ENCODE data around the gene TNFRSF18. TPM values are rescaled to one million over a fixed set of nuclear protein-coding genes. Genes with fewer than 3 reads are reported as not detected.
"Not testable (repeated sequence)": the region's sequence is repeated elsewhere in the genome, so short reads cannot be mapped to it uniquely, and the experiment has no call there.

The TNFRSF18 gene
- total RNA-seq, 1 donor from 2014 or later, result not detected

DNA sequence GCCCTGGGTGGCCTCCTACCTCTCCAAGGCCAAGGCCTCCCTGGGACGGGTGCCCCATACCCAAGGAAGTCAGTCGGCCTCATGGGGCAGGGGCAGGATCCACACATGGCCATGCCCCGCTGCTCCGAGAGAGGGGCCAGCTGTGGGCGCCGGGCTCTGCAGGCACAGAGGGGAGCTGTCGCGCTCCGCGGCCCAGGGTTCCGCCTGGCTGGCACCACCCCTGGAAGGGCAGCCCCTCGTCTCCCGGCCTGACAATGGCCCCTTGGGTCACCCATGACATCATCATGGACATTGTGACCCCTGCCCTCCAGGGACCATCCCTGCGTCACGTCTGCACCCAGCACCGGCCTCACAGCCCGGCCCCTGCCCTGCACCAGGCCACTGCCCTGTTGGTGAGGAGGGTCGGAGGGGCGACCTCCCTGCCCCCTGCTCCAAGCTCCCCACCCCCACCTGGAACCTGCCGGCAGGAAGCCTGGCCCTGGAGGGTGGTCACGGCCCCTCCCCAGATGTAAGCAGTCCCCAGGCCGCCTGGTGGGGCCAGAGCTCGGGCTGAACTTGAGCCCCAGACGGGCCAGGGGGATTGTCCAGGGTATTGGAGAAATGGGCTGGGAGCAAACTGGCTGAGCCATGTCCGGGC is 26.9 kb downstream of the TNFRSF18 start:
- Histone ChIP-seq H3K4me1 (peaks cover 13% of the 10 kb centered on the region), H3K9me3 (replicated peaks) (peaks cover 4% of the 10 kb centered on the region), H3K36me3 (no peaks in the 10 kb centered on the region), H3K4me3 (no peak overlapping the region), H3K27ac (replicated peaks) (no peak overlapping the region), H3K27me3 (ENCODE audit: low read depth) (peaks cover 89% of the 10 kb centered on the region)
- TF ChIP-seq, protein P1, sequence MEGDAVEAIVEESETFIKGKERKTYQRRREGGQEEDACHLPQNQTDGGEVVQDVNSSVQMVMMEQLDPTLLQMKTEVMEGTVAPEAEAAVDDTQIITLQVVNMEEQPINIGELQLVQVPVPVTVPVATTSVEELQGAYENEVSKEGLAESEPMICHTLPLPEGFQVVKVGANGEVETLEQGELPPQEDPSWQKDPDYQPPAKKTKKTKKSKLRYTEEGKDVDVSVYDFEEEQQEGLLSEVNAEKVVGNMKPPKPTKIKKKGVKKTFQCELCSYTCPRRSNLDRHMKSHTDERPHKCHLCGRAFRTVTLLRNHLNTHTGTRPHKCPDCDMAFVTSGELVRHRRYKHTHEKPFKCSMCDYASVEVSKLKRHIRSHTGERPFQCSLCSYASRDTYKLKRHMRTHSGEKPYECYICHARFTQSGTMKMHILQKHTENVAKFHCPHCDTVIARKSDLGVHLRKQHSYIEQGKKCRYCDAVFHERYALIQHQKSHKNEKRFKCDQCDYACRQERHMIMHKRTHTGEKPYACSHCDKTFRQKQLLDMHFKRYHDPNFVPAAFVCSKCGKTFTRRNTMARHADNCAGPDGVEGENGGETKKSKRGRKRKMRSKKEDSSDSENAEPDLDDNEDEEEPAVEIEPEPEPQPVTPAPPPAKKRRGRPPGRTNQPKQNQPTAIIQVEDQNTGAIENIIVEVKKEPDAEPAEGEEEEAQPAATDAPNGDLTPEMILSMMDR (IDR thresholded peaks at IDR 0.05; ENCODE audit: borderline replicate concordance), result no peak
- intact Hi-C loops (cut with micrococcal nuclease), result no loop called here
- DNase-seq, result peak; percentile 9

DNA sequence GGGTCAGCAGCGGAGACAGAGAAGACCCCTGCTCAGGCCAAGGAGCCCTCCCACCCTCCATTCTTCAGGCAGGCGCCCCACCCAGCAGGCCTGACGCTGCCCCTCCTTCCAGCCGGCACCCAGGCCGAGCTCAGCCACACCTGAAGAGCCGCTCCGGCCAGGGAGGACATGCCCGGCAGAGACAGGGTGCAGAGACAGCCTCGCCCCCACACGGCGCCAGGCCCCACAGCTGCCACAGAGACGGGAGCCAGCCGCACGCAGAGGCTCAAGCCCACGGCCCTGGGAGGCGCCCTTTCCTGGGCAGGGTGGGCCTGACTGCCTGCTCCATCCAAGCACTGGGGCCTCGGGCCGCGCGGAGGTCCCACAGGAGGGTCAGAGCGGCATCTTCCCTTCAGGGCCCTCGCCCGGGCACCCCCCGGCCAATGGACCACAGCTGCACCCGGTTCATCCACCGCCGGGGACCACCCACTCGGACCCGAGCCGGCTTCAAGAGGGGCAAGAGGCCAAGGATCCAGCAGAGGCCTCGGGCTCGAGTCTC is 27.5 kb downstream of the TNFRSF18 start:
- no peak overlapping the region for H3K27ac ChIP-seq (replicated peaks)
- H3K36me3 ChIP-seq, result no peaks in the 10 kb centered on the region
- H3K27me3 ChIP-seq (ENCODE audit: low read depth), result peaks cover 95% of the 10 kb centered on the region
- peak; percentile 7 for DNase-seq
- peaks cover 14% of the 10 kb centered on the region for H3K4me1 ChIP-seq
- H3K4me3 ChIP-seq, result no peak overlapping the region
- TF ChIP-seq, protein P1 (IDR thresholded peaks at IDR 0.05; ENCODE audit: borderline replicate concordance), result no peak
- peaks cover 4% of the 10 kb centered on the region for H3K9me3 ChIP-seq (replicated peaks)
- intact Hi-C loops (cut with micrococcal nuclease), result no loop called here

DNA sequence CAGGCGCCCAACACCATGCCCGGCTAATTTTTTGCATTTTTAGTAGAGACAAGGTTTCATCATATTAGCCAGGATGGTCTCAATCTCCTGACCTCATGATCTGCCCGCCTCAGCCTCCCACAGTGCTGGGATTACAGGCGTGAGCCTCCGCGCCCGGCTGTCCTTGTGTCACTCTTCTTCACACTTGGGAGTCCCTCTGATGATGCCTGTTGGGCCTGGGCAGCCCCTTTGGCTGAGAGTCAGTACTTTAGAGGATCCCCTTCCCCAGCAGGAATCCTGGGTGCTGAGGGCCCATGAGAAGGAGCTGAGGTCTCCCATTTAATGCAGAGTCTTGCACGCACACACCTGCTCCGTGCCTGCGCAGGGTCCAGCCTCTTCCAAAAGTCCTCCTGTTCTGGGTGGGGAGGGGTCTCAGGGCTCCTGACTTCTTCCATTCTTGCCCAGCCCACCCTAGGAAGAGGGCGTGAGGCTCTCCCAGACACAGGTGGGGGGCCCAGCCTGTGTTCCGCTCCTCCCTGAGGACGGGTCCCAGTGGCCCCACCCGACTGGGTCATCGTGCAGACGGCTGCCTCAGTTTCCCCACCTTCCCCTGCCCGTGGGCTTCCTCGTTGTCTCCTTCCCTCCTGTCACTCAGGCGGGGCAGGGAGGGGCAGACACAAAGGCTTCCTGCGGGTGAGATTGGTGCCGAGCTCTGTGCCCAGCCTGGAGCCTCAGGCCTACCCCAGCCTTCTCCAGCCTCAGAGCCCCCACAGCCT is 28.8 kb downstream of the TNFRSF18 start:
- no peak for DNase-seq

DNA sequence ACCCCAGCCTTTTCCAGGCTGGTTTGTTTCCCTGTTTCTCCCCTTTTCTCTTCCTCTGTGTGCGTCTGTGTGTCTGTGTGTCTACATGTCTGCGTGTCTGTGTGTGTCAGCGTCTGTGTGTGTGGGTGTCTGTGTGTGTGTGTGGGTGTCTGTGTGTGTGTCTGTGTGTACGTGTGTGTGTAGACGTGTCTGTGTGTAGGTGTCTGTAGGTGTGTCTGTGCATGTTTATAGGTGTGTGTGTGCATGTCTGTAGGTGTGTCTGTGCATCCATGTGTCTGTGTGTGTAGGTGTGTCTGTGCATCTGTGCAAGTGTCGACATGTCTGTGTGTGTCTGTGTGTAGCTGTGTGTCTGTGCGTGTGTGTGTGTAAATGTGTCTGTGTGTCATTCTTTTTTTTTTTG is 29.5 kb downstream of the TNFRSF18 start:
- intact Hi-C loops (cut with micrococcal nuclease), result no loop called here
- H3K4me1 ChIP-seq, result peaks cover 7% of the 10 kb centered on the region
- TF ChIP-seq, protein P1 (IDR thresholded peaks at IDR 0.05; ENCODE audit: borderline replicate concordance), result no peak
- DNase-seq, result no peak
- H3K4me3 ChIP-seq, result no peak overlapping the region
- no peak overlapping the region for H3K27ac ChIP-seq (replicated peaks)
- peaks cover 99% of the 10 kb centered on the region for H3K27me3 ChIP-seq (ENCODE audit: low read depth)
- H3K9me3 ChIP-seq (replicated peaks), result peaks cover 4% of the 10 kb centered on the region
- H3K36me3 ChIP-seq, result no peaks in the 10 kb centered on the region

More for the DNA sequence above, 28.8 kb downstream of the TNFRSF18 start:
- no peak overlapping the region for H3K27ac ChIP-seq (replicated peaks)
- intact Hi-C loops (cut with micrococcal nuclease), result no loop called here
- peaks cover 4% of the 10 kb centered on the region for H3K9me3 ChIP-seq (replicated peaks)
- H3K36me3 ChIP-seq, result no peaks in the 10 kb centered on the region
- H3K4me3 ChIP-seq, result no peak overlapping the region
- peaks cover 99% of the 10 kb centered on the region for H3K27me3 ChIP-seq (ENCODE audit: low read depth)
- H3K4me1 ChIP-seq, result peaks cover 13% of the 10 kb centered on the region
- TF ChIP-seq, protein P1 (IDR thresholded peaks at IDR 0.05; ENCODE audit: borderline replicate concordance), result no peak

DNA sequence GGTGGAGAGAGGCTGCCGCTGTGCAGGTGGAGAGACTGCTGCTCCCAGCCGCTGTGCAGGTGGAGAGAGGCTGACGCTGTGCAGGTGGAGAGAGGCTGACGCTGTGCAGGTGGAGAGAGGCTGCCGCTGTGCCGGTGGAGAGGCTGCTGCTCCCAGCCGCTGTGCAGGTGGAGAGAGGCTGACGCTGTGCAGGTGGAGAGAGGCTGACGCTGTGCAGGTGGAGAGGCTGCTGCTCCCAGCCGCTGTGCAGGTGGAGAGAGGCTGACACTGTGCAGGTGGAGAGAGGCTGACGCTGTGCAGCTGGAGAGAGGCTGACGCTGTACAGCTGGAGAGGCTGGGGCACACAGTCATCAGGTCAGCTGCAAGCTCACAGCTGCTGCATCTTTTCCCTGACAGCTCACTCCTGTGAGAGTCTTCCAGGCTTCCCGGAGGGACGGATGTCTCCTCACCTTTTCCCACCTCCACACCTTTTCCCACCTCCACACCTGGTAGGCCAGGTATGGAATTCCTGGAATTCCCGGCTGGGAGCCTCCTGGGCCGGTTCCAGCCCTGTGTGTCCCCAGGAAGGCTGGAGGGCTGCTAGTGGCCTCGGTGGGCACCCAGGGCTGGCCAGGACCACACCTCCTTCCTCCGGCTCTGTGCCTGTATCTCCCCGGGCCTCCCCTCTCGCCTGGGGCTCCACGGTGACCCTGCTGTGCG is 30.2 kb downstream of the TNFRSF18 start:
- H3K4me1 ChIP-seq; DNase-seq; intact Hi-C loops (cut with micrococcal nuclease); H3K9me3 ChIP-seq (replicated peaks); H3K27ac ChIP-seq (replicated peaks); H3K36me3 ChIP-seq; H3K4me3 ChIP-seq: not testable (repeated sequence)
- peaks cover 100% of the 10 kb centered on the region for H3K27me3 ChIP-seq (ENCODE audit: low read depth)

All from left ventricle myocardium inferior (tissue), 1 donor.